ENCODE measurements around the gene TMEM178A. TPM values are rescaled to one million over a fixed set of nuclear protein-coding genes. Genes with fewer than 3 reads are reported as not detected.

Gene TMEM178A
- total RNA-seq, 1 donor from 2014 or later = 9.3 TPM

DNA sequence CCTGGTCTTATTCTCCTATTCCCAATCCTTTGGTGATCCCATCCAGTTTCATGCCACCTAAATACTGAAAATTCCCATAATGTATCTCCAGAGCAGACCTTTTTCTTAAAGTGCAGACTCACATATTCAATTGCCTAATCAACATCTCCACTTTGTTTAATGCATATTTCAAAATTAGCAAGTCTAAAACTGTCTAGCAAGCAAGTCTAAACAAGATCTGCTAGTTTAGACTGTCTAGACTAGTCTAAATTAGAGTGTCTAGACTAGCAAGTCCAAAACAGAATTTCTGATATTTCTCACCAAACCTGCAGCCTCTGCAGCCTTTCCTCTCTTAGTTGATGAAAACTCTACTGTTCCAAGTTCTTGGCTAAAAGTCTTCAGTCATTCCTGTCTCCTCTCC lies 68.7 kb downstream of the TMEM178A start:
- Mint-ChIP-seq H3K9me3 (no peaks in the 10 kb centered on the region), H3K4me1 (ENCODE audit: unreplicated experiment) (peaks cover 14% of the 10 kb centered on the region), H3K27ac (no peak overlapping the region), H3K36me3 (peaks cover 52% of the 10 kb centered on the region), H3K27me3 (no peaks in the 10 kb centered on the region), H3K4me3 (no peak overlapping the region)
- DNase-seq (ENCODE audit: extremely low spot score, unreplicated experiment) = no peak
- TF ChIP-seq, protein P1, sequence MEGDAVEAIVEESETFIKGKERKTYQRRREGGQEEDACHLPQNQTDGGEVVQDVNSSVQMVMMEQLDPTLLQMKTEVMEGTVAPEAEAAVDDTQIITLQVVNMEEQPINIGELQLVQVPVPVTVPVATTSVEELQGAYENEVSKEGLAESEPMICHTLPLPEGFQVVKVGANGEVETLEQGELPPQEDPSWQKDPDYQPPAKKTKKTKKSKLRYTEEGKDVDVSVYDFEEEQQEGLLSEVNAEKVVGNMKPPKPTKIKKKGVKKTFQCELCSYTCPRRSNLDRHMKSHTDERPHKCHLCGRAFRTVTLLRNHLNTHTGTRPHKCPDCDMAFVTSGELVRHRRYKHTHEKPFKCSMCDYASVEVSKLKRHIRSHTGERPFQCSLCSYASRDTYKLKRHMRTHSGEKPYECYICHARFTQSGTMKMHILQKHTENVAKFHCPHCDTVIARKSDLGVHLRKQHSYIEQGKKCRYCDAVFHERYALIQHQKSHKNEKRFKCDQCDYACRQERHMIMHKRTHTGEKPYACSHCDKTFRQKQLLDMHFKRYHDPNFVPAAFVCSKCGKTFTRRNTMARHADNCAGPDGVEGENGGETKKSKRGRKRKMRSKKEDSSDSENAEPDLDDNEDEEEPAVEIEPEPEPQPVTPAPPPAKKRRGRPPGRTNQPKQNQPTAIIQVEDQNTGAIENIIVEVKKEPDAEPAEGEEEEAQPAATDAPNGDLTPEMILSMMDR (conservative IDR thresholded peaks at IDR 0.05) = no peak

DNA sequence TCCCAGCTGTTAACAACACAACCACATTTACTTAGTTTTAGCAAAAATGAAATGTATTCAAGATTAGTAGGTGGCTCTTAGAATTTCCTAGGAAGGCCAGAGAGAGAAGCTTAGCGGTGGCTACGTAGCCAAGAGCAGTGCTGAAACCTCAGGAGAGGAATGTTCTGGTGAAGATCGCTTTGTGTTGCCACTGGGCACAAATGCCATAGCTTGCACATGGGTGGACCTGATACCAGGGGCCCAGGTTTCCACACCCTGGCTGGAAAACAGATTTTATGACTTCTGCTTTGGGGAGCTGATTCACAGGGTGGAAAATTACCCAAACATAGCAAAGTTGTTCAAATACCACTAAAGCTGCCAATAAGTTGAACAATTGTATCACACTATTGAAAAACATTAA lies 69.9 kb downstream of the TMEM178A start:
- no peak for DNase-seq (ENCODE audit: extremely low spot score, unreplicated experiment)
- Mint-ChIP-seq H3K27ac (no peak overlapping the region), H3K9me3 (no peaks in the 10 kb centered on the region), H3K36me3 (peaks cover 54% of the 10 kb centered on the region), H3K27me3 (no peaks in the 10 kb centered on the region), H3K4me3 (no peak overlapping the region), H3K4me1 (ENCODE audit: unreplicated experiment) (peaks cover 16% of the 10 kb centered on the region)
- TF ChIP-seq, protein P1 (conservative IDR thresholded peaks at IDR 0.05) = no peak

DNA sequence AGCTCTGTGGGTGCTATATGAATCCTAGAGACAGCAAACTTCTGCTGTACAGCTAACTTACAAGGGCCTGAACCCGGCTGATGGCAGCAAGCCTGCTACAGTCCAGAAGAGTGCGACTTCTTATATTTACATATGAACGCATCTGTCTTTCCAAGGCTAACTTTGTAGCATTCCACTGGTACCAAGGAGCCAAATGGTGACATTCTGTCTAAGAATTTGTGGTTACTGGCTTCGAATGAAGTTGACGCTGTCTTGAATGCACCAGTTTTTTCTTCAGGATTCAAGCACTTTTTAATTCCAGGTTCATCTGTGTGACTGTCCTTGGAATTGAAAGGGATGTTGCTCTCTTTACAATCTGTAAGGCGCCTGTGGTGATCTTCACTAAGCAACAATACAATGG lies 70.9 kb downstream of the TMEM178A start:
- Mint-ChIP-seq H3K9me3 (no peaks in the 10 kb centered on the region), H3K27me3 (no peaks in the 10 kb centered on the region), H3K4me3 (no peak overlapping the region), H3K4me1 (ENCODE audit: unreplicated experiment) (peaks cover 16% of the 10 kb centered on the region), H3K36me3 (peaks cover 50% of the 10 kb centered on the region), H3K27ac (no peak overlapping the region)
- TF ChIP-seq, protein P1 (conservative IDR thresholded peaks at IDR 0.05) = no peak
- DNase-seq (ENCODE audit: extremely low spot score, unreplicated experiment) = no peak

DNA sequence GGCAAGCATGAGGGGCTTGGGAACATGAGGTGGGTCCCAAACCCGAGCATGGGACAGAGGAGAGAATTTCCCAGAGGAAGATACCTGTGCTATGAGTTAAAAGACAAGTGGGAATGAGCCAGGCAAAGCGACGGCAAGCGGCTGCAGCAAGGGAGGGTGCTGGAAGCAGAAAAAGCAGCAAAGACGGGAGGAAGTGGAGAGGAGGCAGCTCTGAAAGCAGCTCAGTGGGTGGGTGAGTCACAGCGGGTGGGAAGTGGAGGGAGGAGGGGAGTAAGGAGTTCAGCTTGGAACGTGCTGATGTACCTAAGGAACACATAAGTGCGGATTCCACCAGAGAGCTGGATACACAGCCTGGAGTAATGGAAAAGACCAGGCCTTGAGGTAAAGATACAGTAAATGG lies 71.9 kb downstream of the TMEM178A start:
- TF ChIP-seq, protein P1 (conservative IDR thresholded peaks at IDR 0.05) = no peak
- Mint-ChIP-seq H3K4me3 (no peak overlapping the region), H3K9me3 (no peaks in the 10 kb centered on the region), H3K27ac (no peak overlapping the region), H3K27me3 (no peaks in the 10 kb centered on the region), H3K36me3 (peaks cover 46% of the 10 kb centered on the region), H3K4me1 (ENCODE audit: unreplicated experiment) (peaks cover 16% of the 10 kb centered on the region)
- no peak for DNase-seq (ENCODE audit: extremely low spot score, unreplicated experiment)

DNA sequence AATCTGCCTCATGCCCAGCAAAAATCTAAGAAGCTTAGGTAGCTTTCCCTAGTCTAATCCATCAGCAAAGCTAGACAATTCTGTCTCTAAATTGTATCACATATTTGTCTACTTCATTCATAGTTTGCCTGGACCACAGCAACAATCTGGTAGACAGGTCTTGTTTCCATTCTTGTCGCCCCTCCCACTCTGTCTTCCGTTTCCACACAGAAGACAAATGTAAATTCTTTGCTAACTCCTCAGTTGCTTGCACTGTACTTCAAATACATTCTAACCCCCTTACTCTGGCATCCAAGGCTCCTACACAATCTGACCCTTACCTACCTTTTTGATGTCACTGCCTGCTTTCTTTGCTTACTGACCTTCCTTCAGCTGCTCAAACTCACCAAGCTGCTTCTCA lies 73.2 kb downstream of the TMEM178A start:
- no peaks in the 10 kb centered on the region for H3K9me3 Mint-ChIP-seq
- no peak for DNase-seq (ENCODE audit: extremely low spot score, unreplicated experiment)
- H3K4me3 Mint-ChIP-seq = no peak overlapping the region
- peaks cover 21% of the 10 kb centered on the region for H3K4me1 Mint-ChIP-seq (ENCODE audit: unreplicated experiment)
- no peaks in the 10 kb centered on the region for H3K27me3 Mint-ChIP-seq
- peaks cover 52% of the 10 kb centered on the region for H3K36me3 Mint-ChIP-seq
- no peak overlapping the region for H3K27ac Mint-ChIP-seq
- TF ChIP-seq, protein P1 (conservative IDR thresholded peaks at IDR 0.05) = no peak

DNA sequence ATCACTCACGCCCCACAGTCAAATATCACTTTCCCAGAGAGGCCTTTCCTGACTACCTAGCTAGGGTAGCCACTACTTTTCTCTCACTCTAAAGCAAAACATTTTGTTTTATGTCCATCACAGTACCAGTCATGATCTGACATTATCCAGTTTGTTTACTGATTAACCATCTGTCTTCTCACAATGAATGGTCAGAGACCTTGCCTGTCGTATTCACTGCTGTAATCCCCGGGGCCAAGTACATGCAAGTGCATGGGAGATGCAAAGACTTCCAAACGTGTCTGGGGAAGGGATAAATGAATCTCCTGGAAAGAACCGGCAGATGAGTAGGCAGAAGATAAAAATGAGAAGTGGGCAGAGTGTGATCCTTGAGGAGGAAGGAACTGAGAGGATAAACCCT lies 73.7 kb downstream of the TMEM178A start:
- Mint-ChIP-seq H3K27ac (no peak overlapping the region), H3K4me1 (ENCODE audit: unreplicated experiment) (peaks cover 21% of the 10 kb centered on the region), H3K36me3 (peaks cover 47% of the 10 kb centered on the region), H3K27me3 (no peaks in the 10 kb centered on the region), H3K9me3 (no peaks in the 10 kb centered on the region), H3K4me3 (no peak overlapping the region)
- DNase-seq (ENCODE audit: extremely low spot score, unreplicated experiment) = no peak
- TF ChIP-seq, protein P1 (conservative IDR thresholded peaks at IDR 0.05) = no peak
